H1 (cell line): Measurements from ENCODE around the gene SEMA3G.
A peak's percentile ranks its signal among the peaks of the same experiment; 100 is the strongest.

Experiments used
- ATF2 ChIP-seq: IDR thresholded peaks from 2 replicates; pipeline ENCODE4 v1.6.1; 2012; ENCODE audit warnings: low read length, inconsistent platforms
- CEBPB ChIP-seq: IDR thresholded peaks from 2 replicates; pipeline ENCODE4 v1.6.1; 2012; ENCODE audit warnings: low read depth, low read length
- EZH2 ChIP-seq: fragments of 200-600 bp; sonication (generic); IDR thresholded peaks from 2 replicates; pipeline ENCODE4 v1.7.1; 2012; ENCODE audit warnings: low read depth, mild to moderate bottlenecking, moderate library complexity, low read length, inconsistent platforms; ENCODE audit not compliant: severe bottlenecking
- HDAC6 ChIP-seq: IDR thresholded peaks from one replicate; pipeline ENCODE4 v1.7.1; 2012; ENCODE audit warnings: low read depth, mild to moderate bottlenecking, inconsistent platforms, low read length, moderate library complexity
- KDM1A ChIP-seq: fragments of 200-600, 300-600 bp; sonication (generic); IDR thresholded peaks from 2 replicates; pipeline ENCODE4 v1.7.1; 2016; ENCODE audit warnings: mild to moderate bottlenecking, low read length, borderline replicate concordance
- POLR2A ChIP-seq, 2 experiments: IDR thresholded peaks; 1 replicate in 1 of 2; 2 replicates in 1 of 2; pipeline ENCODE4 v1.6.1; 2011; ENCODE audit warnings: low read depth in 2 of 2, low read length in 2 of 2, mild to moderate bottlenecking in 2 of 2; ENCODE audit errors: control extremely low read depth in 1 of 2
- POLR2AphosphoS5 ChIP-seq: IDR thresholded peaks from 2 replicates; pipeline ENCODE4 v1.6.1; 2011; ENCODE audit warnings: low read depth, low read length
- RFX5 ChIP-seq: IDR thresholded peaks from 2 replicates; pipeline ENCODE4 v1.6.1; 2011; ENCODE audit warnings: low read depth, low read length, improper control_type of control experiment, borderline replicate concordance
- SIN3A ChIP-seq, 2 experiments: IDR thresholded peaks in 1 of 2; conservative IDR thresholded peaks in 1 of 2; 2 replicates each; pipeline ENCODE4 v1.6.1; 2011 to 2012; ENCODE audit warnings: low read length in 2 of 2, improper control_type of control experiment in 1 of 2, low read depth in 1 of 2, mild to moderate bottlenecking in 1 of 2
- SUZ12 ChIP-seq: fragments of 200-600 bp; sonication (generic); IDR thresholded peaks from 2 replicates; pipeline ENCODE4 v1.6.1; 2012; ENCODE audit warnings: mild to moderate bottlenecking, inconsistent platforms, low read length, moderate library complexity, mixed read lengths
- TF ChIP-seq, protein P1 (sequence below), 3 experiments: IDR thresholded peaks; 1 replicate in 2 of 3; 2 replicates in 1 of 3; pipeline versions ENCODE4 v1.5.1 to v1.6.1; 2011; ENCODE audit warnings: low read length in 3 of 3, mild to moderate bottlenecking in 3 of 3, inconsistent platforms in 2 of 3, low read depth in 1 of 3, moderate library complexity in 1 of 3; ENCODE audit not compliant: insufficient read depth in 1 of 3; ENCODE audit errors: control extremely low read depth in 1 of 3
- TF ChIP-seq, protein P2 (sequence below): IDR thresholded peaks from 2 replicates; pipeline ENCODE4 v1.6.1; 2012; ENCODE audit warnings: inconsistent platforms
- TF ChIP-seq, protein P3 (sequence below): IDR thresholded peaks from 2 replicates; pipeline ENCODE4 v1.6.1; 2012; ENCODE audit warnings: inconsistent platforms

DNA sequence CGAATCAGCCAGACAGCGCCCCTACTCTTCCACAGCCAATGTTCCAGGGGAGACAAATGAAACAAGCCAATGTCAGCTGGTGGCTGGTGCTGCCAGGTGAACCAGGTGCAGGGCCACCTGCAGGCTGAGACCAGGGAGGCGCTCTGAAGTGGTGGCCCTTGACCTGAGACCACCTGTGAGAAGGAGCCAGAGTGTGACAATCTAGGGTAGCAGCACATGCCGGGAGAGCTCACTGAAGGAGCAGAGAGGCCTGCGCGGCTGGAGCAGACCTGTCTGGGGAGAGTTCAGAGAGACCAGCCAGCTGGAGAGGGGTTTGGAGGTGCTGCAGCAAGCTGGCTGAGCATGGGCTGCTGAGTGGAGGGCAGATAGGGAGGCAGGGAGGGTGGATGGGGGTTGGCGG is 49.5 kb upstream of the SEMA3G start:
- TF ChIP-seq POLR2A (IDR thresholded peaks at IDR 0.05; ENCODE audit: control extremely low read depth in 1 of 2, low read depth in 2 of 2, low read length in 2 of 2) (no peak), POLR2AphosphoS5 (no peak), HDAC6 (no peak), SUZ12 (no peak), RFX5 (no peak), CEBPB (no peak), ATF2 (no peak), KDM1A (no peak), SIN3A (conservative IDR thresholded peaks at IDR 0.05 in 1 of 2, IDR thresholded peaks at IDR 0.05 in 1 of 2; ENCODE audit: low read depth in 1 of 2, low read length in 2 of 2) (no peak), EZH2 (no peak)
- TF ChIP-seq, protein P1, sequence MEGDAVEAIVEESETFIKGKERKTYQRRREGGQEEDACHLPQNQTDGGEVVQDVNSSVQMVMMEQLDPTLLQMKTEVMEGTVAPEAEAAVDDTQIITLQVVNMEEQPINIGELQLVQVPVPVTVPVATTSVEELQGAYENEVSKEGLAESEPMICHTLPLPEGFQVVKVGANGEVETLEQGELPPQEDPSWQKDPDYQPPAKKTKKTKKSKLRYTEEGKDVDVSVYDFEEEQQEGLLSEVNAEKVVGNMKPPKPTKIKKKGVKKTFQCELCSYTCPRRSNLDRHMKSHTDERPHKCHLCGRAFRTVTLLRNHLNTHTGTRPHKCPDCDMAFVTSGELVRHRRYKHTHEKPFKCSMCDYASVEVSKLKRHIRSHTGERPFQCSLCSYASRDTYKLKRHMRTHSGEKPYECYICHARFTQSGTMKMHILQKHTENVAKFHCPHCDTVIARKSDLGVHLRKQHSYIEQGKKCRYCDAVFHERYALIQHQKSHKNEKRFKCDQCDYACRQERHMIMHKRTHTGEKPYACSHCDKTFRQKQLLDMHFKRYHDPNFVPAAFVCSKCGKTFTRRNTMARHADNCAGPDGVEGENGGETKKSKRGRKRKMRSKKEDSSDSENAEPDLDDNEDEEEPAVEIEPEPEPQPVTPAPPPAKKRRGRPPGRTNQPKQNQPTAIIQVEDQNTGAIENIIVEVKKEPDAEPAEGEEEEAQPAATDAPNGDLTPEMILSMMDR (IDR thresholded peaks at IDR 0.05; ENCODE audit: control extremely low read depth in 1 of 3, insufficient read depth in 1 of 3, low read depth in 1 of 3, low read length in 3 of 3), result peak in 1 of 3 experiments; percentile 23; a peak in 1 of 4 replicates
- TF ChIP-seq, protein P2, sequence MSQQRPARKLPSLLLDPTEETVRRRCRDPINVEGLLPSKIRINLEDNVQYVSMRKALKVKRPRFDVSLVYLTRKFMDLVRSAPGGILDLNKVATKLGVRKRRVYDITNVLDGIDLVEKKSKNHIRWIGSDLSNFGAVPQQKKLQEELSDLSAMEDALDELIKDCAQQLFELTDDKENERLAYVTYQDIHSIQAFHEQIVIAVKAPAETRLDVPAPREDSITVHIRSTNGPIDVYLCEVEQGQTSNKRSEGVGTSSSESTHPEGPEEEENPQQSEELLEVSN, result no peak
- TF ChIP-seq, protein P3, sequence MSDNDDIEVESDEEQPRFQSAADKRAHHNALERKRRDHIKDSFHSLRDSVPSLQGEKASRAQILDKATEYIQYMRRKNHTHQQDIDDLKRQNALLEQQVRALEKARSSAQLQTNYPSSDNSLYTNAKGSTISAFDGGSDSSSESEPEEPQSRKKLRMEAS, result 0 out of 2 replicates have a peak, but pooled peaks have one; percentile 1
